ENCODE results near the gene PRKG1.

The PRKG1 gene

DNA sequence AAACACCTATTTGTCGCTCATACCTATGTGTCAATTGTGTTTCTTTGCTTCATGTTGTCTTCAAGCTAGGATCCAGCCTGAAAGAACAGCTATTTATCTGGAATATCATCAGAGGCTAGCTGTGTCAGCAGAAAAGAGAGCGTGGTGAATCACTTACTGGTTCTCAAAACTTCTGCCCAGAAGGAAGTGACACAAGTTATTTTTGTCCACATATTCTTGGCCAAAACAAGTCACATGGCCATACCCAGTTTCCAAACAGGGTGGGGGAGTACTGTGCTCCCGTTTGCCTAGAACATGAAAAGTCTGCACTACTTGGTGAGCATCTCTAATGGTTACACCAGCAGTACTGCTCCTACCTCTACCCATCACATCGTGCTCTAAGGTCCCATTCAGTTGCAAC is 786.0 kb downstream of the PRKG1 start:
- ChIA-PET POLR2A (ENCODE audit: low non-redundant PET) (no interaction called here), CTCF (no interaction called here)
- no peak for TF ChIP-seq CTCF (conservative IDR thresholded peaks at IDR 0.05; ENCODE audit: low read depth)
- no peak for DNase-seq (ENCODE audit: low spot score)
- H3K27ac ChIP-seq: no peak overlapping the region

- no peak for DNase-seq (ENCODE audit: low spot score)
- no peak overlapping the region for H3K27ac ChIP-seq
- CTCF ChIA-PET: no interaction called here
- no peak for TF ChIP-seq CTCF (conservative IDR thresholded peaks at IDR 0.05; ENCODE audit: low read depth)
- POLR2A ChIA-PET (ENCODE audit: low non-redundant PET): no interaction called here
These were observed 786.8 kb downstream of the PRKG1 start for GRCh38 chr10:51861051-51861450.

- POLR2A ChIA-PET (ENCODE audit: low non-redundant PET): no interaction called here
- CTCF ChIA-PET: interaction anchor here (0.6 kb wide), 1 partner anchor 64 kb away, joined by 4 read pairs; no protein-coding TSS in a partner anchor
- TF ChIP-seq CTCF (conservative IDR thresholded peaks at IDR 0.05; ENCODE audit: low read depth): no peak
- DNase-seq (ENCODE audit: low spot score): no peak
- H3K27ac ChIP-seq: no peak overlapping the region
These were observed 787.4 kb downstream of the PRKG1 start for GRCh38 chr10:51861731-51862130.

- H3K27ac ChIP-seq: no peak overlapping the region
- TF ChIP-seq CTCF (conservative IDR thresholded peaks at IDR 0.05; ENCODE audit: low read depth): no peak
- no peak for DNase-seq (ENCODE audit: low spot score)
- ChIA-PET CTCF (no interaction called here), POLR2A (ENCODE audit: low non-redundant PET) (no interaction called here)
These were observed 787.9 kb downstream of the PRKG1 start for GRCh38 chr10:51862149-51862548.

- no peak overlapping the region for H3K27ac ChIP-seq
- POLR2A ChIA-PET (ENCODE audit: low non-redundant PET): no interaction called here
- DNase-seq (ENCODE audit: low spot score): peak; percentile 74
- CTCF ChIA-PET: interaction anchor here (0.6 kb wide), 1 partner anchor 613 kb away, joined by 3 read pairs; no protein-coding TSS in a partner anchor
- TF ChIP-seq CTCF (conservative IDR thresholded peaks at IDR 0.05; ENCODE audit: low read depth): no peak
These were observed 793.7 kb downstream of the PRKG1 start for GRCh38 chr10:51867956-51868355.

DNA sequence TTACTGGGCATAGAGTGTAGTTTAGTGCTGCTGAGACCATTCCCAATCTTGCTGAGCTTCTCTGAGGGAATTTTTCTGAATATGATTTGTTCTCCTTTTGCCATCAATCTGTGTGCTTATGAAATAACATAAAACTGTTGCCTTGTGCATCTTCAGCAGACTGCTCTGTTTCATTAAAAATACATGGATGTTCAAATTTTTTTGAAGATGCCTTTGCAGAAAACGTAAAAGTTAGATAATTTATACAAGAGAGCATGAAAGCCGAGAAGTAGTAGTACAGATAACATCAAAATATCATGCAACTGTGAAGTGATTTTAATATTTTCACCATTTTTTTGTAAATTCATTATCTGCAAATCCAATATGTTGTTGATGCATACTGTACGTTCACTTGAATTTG is 799.8 kb downstream of the PRKG1 start:
- no peak for TF ChIP-seq CTCF (conservative IDR thresholded peaks at IDR 0.05; ENCODE audit: low read depth)
- ChIA-PET CTCF (no interaction called here), POLR2A (ENCODE audit: low non-redundant PET) (no interaction called here)

GRCh38 chr10:51875610-51876009 is 801.3 kb downstream of the PRKG1 start:
- H3K27ac ChIP-seq: no peak overlapping the region
- no peak for DNase-seq (ENCODE audit: low spot score)
- ChIA-PET CTCF (no interaction called here), POLR2A (ENCODE audit: low non-redundant PET) (no interaction called here)
- TF ChIP-seq CTCF (conservative IDR thresholded peaks at IDR 0.05; ENCODE audit: low read depth): no peak

More for the DNA sequence above, 799.8 kb downstream of the PRKG1 start:
- no peak for DNase-seq (ENCODE audit: low spot score)
- H3K27ac ChIP-seq: no peak overlapping the region
